GM06990 (cell line): ENCODE data around the gene TFAP2A.

Experiments
- DNase-seq: peaks from one replicate; pipeline ENCODE4 v3.0.0-alpha.2; 2011; ENCODE audit not compliant: insufficient read length; ENCODE audit errors: extremely low read depth
- H3K27me3 ChIP-seq: replicated peaks from 2 replicates; pipeline ENCODE4 v1.6.0; 2011; ENCODE audit warnings: low read length; ENCODE audit not compliant: control insufficient read depth, insufficient read depth
- H3K36me3 ChIP-seq: 2 replicates; pipeline ENCODE4 v1.5.1; 2011; ENCODE audit warnings: low read length; ENCODE audit not compliant: control insufficient read depth, insufficient read depth
- H3K4me3 ChIP-seq: replicated peaks from 2 replicates; pipeline ENCODE4 v1.5.1; 2011; ENCODE audit warnings: low read depth, mild to moderate bottlenecking, control low read depth, low read length
- TF ChIP-seq, protein P1 (sequence below): IDR thresholded peaks from 2 replicates; pipeline ENCODE4 v1.5.1; 2011; ENCODE audit warnings: low read length, control low read depth, mild to moderate bottlenecking, inconsistent platforms; ENCODE audit not compliant: insufficient read depth, poor library complexity, severe bottlenecking

Gene TFAP2A

GRCh38 chr6:10408457-10408856 lies 6.4 kb downstream of the TFAP2A start:
- no peak for DNase-seq
- TF ChIP-seq, protein P1, sequence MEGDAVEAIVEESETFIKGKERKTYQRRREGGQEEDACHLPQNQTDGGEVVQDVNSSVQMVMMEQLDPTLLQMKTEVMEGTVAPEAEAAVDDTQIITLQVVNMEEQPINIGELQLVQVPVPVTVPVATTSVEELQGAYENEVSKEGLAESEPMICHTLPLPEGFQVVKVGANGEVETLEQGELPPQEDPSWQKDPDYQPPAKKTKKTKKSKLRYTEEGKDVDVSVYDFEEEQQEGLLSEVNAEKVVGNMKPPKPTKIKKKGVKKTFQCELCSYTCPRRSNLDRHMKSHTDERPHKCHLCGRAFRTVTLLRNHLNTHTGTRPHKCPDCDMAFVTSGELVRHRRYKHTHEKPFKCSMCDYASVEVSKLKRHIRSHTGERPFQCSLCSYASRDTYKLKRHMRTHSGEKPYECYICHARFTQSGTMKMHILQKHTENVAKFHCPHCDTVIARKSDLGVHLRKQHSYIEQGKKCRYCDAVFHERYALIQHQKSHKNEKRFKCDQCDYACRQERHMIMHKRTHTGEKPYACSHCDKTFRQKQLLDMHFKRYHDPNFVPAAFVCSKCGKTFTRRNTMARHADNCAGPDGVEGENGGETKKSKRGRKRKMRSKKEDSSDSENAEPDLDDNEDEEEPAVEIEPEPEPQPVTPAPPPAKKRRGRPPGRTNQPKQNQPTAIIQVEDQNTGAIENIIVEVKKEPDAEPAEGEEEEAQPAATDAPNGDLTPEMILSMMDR, result no peak
- no peak overlapping the region for H3K4me3 ChIP-seq
- H3K36me3 ChIP-seq, result no peaks in the 10 kb centered on the region
- no peaks in the 10 kb centered on the region for H3K27me3 ChIP-seq

DNA sequence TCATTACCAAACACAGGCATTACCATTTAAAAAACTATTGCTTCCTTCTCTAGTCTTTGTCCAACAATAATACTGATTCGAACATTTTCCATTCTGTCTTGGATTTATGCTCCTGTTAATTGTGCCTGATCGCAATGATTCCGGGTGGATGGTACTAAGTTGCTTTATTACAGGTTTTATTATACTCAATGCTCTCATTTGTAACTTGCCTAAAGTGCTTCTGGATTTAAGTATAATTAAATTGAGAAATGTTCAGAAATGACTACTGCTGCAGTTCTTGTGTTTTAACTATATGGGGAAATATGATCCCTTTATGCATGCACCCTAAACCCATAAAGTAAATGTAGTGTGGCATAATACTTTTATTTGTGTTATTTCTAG lies 7.2 kb downstream of the TFAP2A start:
- DNase-seq, result no peak
- H3K27me3 ChIP-seq, result no peaks in the 10 kb centered on the region
- TF ChIP-seq, protein P1, result no peak
- H3K36me3 ChIP-seq, result no peaks in the 10 kb centered on the region
- H3K4me3 ChIP-seq, result no peak overlapping the region

GRCh38 chr6:10407018-10407673 lies 7.7 kb downstream of the TFAP2A start:
- Histone ChIP-seq H3K36me3 (no peaks in the 10 kb centered on the region), H3K4me3 (no peak overlapping the region), H3K27me3 (no peaks in the 10 kb centered on the region)
- TF ChIP-seq, protein P1, result no peak
- no peak for DNase-seq

DNA sequence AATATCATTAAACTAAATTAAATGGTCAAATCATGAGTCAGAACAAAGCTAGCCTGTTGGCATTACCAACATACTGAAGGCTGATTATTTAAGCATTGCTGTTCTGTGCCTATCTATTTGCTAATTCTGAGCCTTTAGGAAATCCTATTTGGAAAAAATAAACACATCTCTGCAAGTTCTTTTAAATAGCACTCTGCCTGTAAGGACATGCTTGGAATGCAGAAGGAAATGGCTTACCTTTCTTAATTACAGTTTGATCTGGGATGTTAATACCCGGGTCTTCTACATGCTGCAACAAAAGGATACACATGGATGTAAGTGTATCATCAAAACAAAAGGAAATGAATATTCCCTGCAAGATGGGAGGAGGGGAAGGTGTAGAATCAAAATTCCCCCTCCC lies 8.3 kb downstream of the TFAP2A start:
- DNase-seq, result no peak
- H3K4me3 ChIP-seq, result no peak overlapping the region
- TF ChIP-seq, protein P1, result no peak
- no peaks in the 10 kb centered on the region for H3K27me3 ChIP-seq
- H3K36me3 ChIP-seq, result no peaks in the 10 kb centered on the region

- no peaks in the 10 kb centered on the region for H3K27me3 ChIP-seq
- no peak for DNase-seq
- H3K4me3 ChIP-seq, result peak overlapping the region; percentile 77; the same call in 1 of the 2 replicates
- TF ChIP-seq, protein P1, result no peak
- H3K36me3 ChIP-seq, result no peaks in the 10 kb centered on the region
Measured at GRCh38 chr6:10405513-10405900, 9.4 kb downstream of the TFAP2A start.
